GM21526 (cell line): ENCODE results near the gene FOXK2.

Experiments used
- ATAC-seq: cut with Tn5 transposase; IDR thresholded peaks from one replicate; pipeline ENCODE4 v1.9.1; 2021; ENCODE audit warnings: moderate library complexity; ENCODE audit not compliant: unreplicated experiment, low FRiP score

FOXK2 gene

GRCh38 chr17:82586576-82587233 is 67.2 kb downstream of the FOXK2 start:
- no peak for ATAC-seq

DNA sequence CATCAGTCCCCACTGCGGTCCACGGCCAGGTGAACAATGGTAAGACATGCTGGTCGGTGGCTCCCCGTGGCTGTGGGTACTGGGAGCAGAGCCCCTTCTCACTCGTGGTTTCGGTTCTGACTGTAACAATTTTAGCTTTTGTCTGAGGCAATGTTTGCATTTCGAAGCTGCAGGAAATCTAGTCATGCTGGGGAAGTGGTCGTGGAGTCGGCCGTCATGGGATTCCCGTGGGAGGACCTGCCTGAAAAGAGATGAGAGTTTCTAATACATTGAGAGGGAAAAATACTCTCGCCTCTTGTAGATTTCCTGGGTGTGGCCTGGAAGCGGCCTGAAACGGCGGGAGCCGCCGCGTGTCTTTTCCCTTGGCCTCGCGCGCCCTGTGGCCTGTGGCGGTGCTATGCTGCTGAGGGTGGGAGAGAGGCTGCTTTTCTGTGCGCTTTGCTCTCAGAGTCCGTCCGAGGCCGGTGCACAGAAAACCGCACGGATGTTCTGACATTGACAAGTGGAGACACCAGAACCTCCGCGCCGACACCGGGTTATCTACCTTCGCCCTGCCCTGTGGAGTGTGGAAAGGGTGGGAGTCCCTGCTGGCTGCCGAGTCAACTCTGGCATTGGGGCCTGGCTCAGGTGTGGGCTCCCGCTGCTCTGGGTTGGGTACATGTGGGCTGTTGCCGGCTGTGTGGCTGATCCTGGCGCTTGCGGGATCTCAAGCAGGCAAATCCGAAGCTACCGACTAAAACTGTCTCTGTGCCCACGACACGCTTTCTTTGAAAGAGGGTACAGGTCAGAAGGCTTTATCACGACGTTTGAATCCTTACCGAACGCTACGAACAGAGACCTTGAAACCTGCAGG is 67.9 kb downstream of the FOXK2 start:
- no peak for ATAC-seq

- no peak for ATAC-seq
Observed at GRCh38 chr17:82588266-82589175, 69.0 kb downstream of the FOXK2 start.

- ATAC-seq = no peak
Observed at GRCh38 chr17:82589851-82590180, 70.3 kb downstream of the FOXK2 start.

DNA sequence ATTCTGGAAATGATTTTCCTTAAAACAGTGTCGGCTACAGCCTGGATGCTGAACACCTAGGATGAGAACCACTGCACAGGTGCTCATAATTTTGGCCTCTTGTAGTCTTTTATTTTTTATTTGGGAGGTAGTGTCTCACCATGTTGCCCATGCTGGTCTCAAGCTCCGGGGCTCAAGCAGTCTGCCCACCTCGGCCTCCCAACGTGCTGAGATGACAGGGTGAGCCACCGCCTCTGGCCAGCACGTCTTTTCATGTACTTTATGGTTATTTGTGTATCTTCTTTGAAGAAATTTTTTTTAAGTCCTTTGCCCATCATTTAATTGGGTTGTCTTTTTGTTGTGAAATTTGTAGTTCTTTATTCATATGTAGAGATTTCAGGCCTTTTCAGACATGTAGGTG is 70.7 kb downstream of the FOXK2 start:
- ATAC-seq = no peak

- ATAC-seq = no peak
Observed at GRCh38 chr17:82590881-82591539, 71.5 kb downstream of the FOXK2 start.

DNA sequence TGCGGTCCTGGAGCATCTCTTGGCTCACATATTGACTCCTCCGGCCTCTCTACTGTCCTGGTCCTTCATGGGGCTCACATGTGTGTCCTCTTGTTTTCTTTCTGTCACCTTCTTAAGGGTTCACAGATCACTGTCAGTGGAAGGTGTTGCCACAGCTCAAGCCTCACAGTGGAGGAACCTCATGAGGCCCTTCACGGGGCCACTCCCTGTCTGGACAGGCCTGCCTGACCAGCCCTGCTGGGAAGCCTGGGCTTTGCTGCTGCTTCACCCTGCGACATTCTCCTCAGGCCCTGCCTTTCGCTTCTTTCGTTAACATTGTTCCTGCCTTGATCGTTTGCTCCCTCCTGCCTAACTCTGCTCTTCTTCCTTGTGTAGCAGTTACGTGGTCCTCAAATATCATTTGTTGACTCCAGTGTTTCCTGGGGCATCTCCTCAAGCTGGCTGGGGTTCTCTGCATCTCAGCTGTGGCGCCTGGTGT is 72.8 kb downstream of the FOXK2 start:
- no peak for ATAC-seq

- no peak for ATAC-seq
Observed at GRCh38 chr17:82592767-82593589, 73.4 kb downstream of the FOXK2 start.

DNA sequence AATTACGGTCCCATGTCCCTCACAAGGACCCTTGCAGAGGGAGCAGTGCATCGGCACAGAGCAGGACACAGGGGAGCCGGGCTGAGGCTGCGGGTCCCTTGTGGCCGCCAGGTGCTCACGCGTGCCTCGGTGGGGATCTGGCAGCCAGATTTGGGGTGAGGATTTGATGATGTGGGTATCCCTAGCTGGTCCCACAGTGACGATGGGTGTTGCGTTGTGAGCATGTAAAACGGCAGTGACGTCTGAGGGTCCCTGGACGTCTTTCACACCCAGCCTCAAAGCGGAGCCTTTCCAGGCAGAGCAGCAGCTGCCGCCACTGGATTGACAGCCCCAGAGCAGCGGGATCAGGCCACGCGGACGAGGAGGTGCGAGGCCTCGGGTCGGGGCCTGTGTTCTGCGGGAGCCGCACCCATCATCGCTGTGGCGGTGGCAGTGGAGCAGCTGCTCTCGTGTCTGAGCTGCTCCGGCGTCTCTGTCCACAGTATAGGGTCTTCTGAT is 74.1 kb downstream of the FOXK2 start:
- ATAC-seq = no peak

GRCh38 chr17:82594571-82594970 is 75.0 kb downstream of the FOXK2 start:
- no peak for ATAC-seq

- no peak for ATAC-seq
Observed at GRCh38 chr17:82595893-82596292, 76.4 kb downstream of the FOXK2 start.

- ATAC-seq = no peak
Observed at GRCh38 chr17:82596296-82596695, 76.8 kb downstream of the FOXK2 start.

GRCh38 chr17:82596837-82597672 is 77.5 kb downstream of the FOXK2 start:
- no peak for ATAC-seq

- no peak for ATAC-seq
Observed at GRCh38 chr17:82598256-82599119, 79.0 kb downstream of the FOXK2 start.

DNA sequence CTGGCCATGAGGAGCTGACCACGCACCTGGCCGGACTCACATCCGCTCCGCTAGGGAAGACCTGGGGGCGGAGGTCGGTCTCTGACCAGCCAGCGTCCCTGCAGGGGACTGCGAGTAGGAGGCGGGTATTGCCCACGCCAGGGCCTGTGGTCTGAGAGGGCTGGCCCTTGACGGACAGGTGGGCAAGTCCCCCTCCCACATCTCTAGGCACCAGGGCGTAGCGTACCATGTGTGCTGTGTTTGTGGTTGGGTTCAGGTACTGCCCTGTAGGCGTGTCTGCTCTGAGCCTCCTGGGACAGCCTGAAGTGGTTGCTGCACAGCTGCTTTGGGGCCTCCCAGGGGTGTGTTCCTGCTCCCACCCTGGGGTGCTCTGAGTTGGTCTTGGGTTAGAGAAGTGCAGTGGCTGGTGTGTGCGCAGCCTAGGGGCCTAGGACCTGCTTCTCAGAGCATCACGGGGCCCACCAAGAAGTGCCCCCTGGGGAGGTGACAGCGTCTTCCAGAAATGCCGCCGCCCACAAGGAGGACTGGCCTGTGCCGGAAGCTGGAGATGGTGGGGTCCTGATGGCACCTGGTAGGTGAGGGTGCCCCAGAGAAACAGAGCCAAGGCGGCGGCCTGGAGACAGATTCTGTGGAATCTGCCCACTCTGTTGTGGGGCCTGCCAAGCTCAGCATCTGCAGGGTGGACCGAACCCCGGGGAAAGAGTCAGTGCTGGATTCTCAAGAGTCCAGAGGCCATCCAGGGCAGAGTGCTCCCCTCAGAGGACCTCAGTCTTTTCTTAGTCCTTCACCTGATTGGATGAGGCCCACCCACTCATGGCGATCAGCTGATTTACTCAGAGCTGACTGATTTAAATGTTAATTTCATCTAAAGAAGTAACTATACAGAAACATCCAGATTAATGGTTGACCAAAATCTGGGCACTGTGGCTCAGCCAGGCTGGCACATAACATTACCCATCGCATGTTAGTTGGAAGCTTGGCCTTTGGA is 80.4 kb downstream of the FOXK2 start:
- ATAC-seq = no peak

DNA sequence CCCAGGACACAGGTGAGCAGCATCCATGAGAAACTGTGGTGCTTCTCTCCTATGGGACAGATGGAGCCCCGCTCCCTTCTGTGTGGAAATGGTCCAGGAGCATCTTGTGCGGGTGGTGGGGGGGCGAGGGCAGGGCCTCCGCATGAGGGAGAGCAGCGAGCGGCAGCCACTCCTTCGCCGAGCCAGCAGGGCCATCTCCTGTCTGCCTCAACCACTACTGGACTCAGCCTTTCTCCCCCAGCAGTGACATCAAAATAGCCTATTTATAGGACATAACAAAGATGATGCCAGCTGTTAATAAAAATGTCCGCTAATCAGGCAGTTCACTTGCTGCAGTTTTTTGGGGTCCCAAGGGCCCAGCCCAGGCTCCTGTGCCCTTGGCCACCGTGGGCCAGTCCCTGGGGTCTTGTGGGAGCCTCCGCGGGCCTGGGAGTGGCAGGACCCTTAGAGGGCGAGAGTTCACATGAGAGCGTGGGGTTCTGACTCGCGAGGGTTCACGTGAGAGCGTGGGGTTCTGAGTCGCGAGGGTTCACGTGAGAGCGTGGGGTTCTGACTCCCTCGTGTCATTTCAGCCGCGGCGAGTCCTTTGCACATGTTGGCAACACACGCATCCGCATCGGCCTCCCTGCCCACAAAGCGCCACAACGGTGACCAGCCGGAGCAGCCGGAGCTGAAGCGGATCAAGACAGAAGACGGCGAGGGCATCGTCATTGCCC is 81.4 kb downstream of the FOXK2 start:
- no peak for ATAC-seq
